ENCODE results near the gene RMI2.
A peak's percentile ranks its signal among the peaks of the same experiment; 100 is the strongest.

RMI2 gene

GRCh38 chr16:11386791-11387546, 41.7 kb downstream of the RMI2 start:
- DNase-seq = no peak

- no peak for DNase-seq
Observed at GRCh38 chr16:11389083-11389482, 43.8 kb downstream of the RMI2 start.

- DNase-seq = no peak
Observed at GRCh38 chr16:11389631-11390565, 44.6 kb downstream of the RMI2 start.

GRCh38 chr16:11390573-11391495, 45.6 kb downstream of the RMI2 start:
- DNase-seq = no peak

GRCh38 chr16:11391576-11391975, 46.3 kb downstream of the RMI2 start:
- DNase-seq = no peak

- no peak for DNase-seq
Observed at GRCh38 chr16:11392041-11392581, 46.9 kb downstream of the RMI2 start.

- no peak for DNase-seq
Observed at GRCh38 chr16:11393366-11393765, 48.1 kb downstream of the RMI2 start.

- DNase-seq = no peak
Observed at GRCh38 chr16:11393861-11394592, 48.8 kb downstream of the RMI2 start.

GRCh38 chr16:11394593-11394960, 49.3 kb downstream of the RMI2 start:
- no peak for DNase-seq

GRCh38 chr16:11395008-11395948, 50.0 kb downstream of the RMI2 start:
- no peak for DNase-seq

GRCh38 chr16:11395949-11396240, 50.6 kb downstream of the RMI2 start:
- DNase-seq = no peak

- peak; percentile 87 for DNase-seq
Observed at GRCh38 chr16:11396241-11397048, 51.2 kb downstream of the RMI2 start.

GRCh38 chr16:11398136-11398535, 52.9 kb downstream of the RMI2 start:
- no peak for DNase-seq

- DNase-seq = no peak
Observed at GRCh38 chr16:11398851-11399250, 53.6 kb downstream of the RMI2 start.

GRCh38 chr16:11399261-11399831, 54.1 kb downstream of the RMI2 start:
- DNase-seq = no peak

GRCh38 chr16:11400076-11400475, 54.8 kb downstream of the RMI2 start:
- DNase-seq = no peak
